Fibroblast of skin of abdomen (primary cell): ENCODE results near the gene CEP250.
"Not testable (repeated sequence)": the region's sequence is repeated elsewhere in the genome, so short reads cannot be mapped to it uniquely, and the experiment has no call there.

Experiments used
- DNase-seq: peaks from one replicate; pipeline ENCODE4 v3.0.0-alpha.2; 2013

Gene CEP250

DNA sequence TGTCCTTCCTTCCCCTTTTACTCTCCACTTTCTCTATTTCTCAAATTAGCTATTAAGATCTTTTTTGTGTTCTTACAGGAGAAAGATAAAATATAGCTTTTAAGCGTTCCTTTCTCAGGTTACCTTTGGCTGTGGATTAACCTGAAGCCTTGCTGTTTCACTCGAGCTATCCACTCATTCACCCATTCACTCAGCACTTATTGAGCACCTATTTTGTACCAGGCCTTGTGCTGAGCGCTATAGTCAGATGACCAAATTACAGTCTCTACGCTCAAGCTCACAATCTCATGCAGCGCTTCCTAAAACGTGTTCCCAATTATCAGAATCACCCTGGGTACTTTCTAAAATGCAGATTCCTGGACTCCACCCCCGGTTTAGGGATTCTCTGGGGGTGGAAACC, 1.8 kb upstream of the CEP250 start:
- no peak for DNase-seq

DNA sequence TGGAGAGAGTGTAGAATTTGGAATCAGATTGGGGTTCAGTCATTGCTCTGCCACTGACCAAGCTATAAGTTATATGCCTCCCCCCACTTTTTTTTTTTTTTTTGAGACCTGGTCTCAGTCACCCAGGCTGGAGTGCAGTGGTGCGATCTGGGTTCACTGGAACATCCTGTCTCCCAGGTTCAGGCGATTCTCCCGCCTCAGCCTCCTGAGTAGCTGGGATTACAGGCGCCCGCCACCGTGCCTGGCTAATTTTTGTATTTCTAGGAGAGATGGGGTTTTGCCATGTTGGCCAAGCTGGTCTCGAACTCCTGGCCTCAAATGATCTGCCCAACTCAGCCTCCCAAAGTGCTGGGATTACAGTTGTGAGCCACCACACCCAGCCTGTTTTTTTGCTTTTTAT, 1.3 kb downstream of the CEP250 start:
- not testable (repeated sequence) for DNase-seq

DNA sequence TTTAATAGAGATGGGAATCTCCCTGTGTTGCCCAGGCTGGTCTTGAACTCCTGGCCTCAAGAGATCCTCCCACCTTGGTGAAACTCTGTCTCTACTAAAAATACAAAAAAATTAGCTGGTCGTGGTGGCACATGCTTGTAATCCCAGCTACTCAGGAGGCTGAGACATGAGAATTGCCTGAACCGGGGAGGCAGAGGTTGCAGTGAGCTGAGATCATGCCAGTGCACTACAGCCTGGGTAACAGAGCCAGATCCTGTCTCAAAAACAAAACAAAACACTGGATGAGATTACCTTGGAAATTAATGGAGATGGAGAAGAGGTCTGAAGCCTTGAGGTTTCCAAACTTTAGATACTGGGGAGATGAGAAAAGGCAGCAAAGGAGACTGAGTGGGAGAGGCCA, 2.1 kb downstream of the CEP250 start:
- not testable (repeated sequence) for DNase-seq

DNA sequence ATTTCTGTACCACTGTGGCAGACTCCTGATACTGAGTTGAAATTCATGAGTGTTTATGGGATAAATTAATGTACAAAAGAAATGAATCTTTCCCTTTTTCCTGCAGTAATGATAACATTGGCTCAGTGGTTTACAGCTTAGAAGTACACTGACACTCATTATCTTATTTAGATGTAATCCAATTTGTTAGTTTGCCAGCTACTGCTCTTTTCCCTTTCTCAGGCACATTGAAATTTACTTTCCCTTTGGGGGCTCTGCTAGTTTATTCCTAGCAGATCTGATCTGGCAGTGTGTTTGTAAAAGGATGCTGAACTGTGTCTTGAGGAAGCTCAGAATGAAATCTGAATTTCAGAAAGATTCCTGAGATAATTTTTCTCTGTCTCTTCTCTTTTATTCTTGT, 3.0 kb downstream of the CEP250 start:
- DNase-seq = no peak

DNA sequence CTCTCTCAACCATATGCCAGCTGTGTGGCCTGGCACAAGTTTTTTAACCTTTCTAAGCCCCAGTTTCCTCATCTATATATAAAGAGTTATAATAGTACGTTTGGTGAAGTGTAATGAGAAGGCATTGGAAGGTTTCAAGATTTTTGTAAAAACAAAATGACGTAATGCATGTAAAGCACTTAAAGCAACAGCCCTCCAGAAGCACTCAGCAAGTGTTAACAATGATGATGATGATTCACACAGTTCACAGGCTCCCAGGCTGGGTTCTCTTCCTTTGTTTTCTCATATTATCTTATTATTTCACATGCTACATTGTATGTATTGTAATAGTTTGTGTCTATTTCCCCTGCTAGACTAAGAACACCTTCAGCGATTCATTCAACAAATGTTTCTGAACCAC, 6.2 kb downstream of the CEP250 start:
- no peak for DNase-seq

DNA sequence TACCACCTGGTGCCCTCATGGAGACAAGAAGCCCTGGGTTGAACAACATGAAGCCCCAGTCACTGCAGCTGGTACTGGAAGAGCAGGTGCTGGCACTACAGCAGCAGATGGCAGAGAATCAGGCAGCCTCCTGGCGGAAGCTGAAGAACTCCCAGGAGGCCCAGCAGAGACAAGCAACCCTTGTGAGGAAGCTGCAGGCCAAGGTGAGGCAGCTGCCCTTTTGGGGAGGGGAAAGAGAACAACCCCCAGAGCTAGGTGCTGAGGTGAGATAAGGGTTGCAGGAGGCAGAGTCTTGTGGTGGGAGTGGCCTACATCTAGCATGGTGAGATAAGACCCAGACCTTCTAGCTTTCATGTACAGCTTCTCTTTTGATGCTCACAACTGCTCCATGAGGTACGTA, 7.0 kb downstream of the CEP250 start:
- DNase-seq = no peak

DNA sequence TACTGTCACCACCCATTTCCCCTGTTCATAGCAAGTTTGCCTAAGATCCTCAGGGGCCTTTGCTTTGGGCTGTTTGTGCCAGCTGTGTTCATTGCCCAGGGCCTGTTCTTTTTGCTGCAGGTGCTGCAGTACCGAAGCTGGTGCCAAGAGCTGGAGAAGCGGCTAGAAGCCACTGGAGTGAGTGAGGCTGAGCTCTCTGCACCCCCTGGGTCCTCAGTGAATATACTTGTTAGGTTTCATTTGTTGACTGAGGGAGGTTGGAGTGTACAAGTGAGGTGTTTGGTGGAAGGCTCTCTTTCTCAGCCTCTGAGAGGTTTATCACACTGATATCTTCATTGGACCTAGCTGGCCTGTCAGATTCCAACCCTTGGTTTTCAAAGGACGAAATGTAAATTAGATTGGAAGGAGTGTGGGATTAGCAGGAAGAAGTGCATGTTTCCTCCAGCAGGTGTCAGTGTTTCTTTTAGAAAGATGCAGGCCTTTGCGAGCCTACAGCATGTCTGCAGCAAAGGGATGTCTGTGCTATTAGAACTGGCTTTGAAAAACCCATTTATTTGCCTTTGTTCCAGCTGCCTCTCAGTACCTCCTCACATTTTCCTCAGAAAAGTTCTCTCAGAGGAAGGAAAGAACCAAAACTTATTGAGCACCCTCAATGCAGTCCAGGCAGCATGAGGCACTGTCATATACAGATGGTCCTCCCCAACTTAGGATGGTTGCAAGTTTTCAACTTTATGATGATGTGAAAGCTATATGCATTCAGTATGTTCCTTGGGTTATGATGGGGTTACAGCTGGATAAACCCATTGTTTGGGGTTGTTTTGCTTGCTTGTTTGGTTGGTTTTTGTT, 8.3 kb downstream of the CEP250 start:
- peak; percentile 62 for DNase-seq

DNA sequence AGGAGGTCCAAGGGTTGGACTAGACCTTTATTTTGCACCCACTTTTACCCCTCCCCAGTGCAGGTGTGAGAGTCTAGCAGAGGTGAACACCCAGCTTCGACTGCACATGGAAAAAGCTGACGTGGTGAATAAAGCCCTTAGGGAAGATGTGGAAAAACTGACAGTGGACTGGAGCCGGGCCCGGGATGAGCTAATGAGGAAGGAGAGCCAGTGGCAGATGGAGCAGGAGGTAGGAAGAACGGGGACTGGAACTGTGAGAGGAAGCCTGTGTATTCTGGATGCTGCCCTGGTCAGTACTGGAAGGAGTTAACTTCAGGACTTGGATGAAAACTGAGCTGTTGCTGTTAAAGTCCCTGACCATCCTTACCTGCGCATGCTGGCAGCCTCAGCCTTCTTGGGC, 10.6 kb downstream of the CEP250 start:
- no peak for DNase-seq

DNA sequence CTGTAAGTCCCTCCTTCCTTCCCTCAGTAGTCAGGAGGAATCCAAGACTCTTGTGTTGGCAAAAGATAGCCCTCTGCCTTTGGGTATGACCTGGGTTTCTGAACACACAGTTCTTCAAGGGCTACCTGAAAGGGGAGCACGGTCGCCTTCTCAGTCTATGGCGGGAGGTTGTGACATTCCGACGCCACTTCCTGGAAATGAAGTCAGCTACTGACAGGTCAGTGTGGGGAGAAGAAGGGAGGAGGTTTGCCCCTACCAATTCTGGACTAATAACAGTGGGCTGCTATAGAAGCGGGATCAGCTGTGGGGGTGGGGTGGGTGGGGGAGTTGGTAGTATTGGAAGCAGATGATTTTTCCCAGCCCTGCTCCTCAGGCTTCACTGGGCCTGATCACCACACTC, 11.5 kb downstream of the CEP250 start:
- DNase-seq = no peak

DNA sequence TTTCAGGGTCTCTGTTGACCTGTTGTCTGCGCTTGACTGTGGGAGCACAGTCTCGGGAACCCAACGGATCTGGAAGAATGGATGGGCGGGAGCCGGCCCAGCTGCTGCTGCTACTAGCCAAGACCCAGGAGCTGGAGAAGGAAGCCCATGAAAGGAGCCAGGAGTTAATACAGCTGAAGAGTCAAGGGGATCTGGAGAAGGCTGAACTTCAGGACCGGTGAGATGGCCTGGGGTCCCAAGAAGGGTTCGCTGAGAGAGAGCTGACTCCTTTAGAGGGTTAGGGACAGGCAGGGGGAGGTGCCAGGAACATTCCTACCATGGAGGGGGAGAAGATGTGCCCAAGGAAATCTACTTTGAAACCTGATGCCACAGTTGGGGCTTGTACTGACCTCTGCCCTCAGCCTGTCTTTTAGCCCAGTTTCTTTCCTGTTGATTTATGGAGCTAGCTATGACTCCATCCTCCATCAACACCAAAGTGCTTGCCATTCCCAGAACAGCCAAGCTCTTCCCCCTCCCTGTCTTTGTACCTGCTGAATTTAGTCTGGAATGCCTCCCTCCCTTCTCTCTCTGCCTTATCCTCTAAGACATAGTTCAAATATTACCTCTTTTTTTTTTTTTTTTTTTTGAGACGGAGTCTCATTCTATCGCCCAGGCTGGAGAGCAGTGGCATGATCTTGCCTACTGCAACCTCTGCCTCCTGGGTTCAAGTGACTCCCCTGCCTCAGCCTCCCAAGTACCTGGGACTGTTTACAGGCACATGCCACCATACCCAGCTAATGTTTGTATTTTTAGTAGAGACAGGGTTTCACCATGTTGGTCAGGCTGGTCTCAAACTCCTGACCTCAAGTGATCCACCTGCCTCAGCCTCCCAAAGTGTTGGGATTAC, 12.2 kb downstream of the CEP250 start:
- DNase-seq = peak; percentile 63

DNA sequence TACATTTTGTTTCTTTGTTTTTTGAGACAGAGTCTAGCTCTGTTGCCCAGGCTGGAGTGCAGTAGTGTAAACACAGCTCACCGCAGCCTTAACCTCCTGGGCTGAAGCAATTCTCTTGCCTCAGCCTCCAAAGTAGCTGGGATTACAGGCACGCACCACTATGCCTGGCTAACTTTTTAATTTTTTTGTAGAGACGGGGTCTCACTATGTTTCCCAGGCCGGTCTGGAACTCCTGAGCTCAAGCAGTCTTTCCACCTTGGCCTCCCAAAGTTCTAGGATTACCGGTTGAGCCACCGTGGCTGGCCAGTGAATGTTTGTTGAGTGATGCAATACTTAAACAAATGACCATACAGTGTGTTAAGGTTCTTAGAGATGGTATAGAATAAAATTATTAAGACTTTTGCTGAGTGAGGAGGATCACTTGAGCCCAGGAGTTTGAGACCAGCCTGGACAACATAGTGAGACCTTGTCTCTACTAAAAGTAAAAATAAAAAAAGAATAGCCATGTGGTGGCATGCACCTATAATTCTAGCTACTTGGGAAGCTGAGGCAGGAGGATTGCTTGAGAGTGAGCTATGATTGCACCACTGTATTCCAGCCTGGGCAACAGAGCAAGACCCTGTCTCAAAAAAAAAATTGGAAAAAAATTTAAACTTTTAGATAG, 13.4 kb downstream of the CEP250 start:
- DNase-seq = no peak

DNA sequence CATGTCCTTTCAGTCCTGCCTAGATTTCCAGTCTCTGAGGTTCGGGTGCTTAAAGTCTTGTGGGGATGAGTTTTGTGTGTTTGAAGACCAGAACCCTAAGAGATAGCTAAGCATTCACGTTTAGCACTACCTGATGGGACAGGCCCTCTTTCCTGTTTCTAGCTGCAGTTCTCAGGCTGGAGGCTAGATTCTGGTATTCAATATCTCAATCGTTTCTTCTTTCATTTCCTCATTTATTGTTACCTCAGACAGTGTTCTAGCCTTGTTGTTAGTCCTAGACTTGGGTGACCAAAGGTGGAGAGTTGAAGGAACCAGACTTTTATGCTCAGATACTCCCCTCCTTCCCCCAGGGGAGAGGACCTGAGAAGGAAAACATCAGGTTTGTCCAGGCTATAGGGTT, 16.8 kb downstream of the CEP250 start:
- DNase-seq = no peak

DNA sequence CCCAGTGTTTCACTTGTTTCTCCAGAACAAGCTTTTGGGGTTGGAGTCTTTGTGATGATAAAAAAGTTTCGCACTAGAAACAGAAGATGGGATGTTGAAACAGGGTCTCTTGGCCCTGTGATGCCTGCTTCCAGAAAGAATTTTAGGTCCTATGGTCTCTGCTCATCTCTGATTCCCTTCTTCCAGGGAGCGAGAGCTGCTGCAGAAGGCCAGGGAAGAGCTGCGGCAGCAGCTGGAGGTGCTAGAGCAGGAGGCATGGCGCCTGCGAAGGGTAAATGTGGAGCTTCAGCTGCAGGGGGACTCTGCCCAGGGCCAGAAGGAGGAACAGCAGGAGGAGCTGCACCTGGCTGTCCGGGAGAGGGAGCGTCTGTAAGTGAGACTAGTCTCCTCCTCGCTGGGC, 18.3 kb downstream of the CEP250 start:
- DNase-seq = no peak

DNA sequence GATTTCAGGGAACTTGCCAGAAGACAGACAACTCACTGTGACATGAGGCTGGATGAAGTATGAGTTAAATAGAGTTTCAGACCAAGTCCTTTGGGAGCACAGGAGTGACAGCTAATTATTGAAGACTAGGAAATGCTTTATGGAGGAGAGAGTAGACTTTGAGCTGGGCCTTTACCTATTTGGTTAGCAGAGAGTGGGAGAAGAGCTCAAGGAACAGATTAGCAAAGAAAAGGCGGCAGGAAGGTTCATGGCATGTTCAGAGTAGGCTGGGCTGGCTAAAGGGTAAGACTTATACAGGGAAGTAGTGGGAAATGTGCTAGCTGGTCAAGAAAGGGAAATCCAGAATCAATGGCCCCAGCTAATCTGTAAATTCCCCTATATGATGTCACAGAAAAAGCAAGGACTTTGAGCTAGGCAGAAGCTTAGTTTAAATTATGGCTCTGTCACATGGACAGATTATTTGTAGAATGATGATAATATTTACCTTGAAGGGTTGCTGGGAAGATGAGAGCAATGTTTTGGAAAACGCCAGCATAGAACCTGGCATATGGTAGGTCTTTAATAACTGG, 19.0 kb downstream of the CEP250 start:
- DNase-seq = no peak

DNA sequence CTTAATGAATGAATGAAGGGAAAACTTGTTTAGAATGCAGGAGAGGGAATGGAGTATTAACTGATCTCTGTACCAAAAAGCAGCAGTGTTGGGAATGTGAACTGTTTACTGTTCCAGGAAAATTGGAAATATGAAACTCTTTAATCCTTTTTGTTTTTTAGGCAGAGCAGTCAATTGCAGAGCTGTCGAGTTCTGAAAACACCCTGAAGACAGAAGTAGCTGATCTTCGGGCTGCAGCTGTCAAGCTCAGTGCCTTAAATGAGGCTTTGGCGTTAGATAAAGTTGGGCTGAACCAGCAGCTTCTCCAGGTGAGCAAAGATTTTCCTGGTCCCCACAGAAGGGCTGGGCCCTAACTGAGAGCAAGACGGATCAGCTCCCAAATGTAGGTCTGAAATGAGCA, 20.9 kb downstream of the CEP250 start:
- no peak for DNase-seq

DNA sequence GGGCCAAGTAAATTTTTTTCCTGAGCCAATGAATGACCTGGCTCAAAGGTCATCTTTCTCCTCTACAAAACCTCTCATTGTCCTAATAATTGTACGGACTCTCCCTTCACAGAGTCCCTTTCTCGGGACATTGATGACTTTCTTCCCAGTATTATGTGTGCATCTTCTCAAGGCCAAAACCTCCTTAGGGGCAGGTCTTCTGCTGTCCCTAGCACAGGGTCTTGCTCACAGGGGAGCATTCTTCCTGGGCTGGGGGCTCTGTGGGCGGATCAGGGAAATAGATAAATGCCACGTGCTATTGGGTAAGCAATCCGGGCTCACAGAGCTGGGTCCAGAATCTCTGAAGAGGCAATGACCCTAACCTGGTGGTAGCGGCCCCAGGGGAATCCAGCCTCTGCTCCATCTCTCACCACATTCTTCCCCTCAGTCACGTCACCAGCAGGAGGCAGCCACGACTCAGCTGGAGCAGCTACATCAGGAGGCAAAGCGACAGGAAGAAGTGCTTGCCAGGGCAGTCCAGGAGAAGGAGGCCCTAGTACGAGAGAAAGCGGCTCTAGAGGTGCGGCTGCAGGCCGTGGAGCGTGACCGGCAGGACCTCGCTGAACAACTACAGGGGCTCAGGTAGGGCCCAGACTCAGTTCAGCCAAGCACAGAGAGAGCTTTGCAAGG, 23.5 kb downstream of the CEP250 start:
- DNase-seq = no peak

DNA sequence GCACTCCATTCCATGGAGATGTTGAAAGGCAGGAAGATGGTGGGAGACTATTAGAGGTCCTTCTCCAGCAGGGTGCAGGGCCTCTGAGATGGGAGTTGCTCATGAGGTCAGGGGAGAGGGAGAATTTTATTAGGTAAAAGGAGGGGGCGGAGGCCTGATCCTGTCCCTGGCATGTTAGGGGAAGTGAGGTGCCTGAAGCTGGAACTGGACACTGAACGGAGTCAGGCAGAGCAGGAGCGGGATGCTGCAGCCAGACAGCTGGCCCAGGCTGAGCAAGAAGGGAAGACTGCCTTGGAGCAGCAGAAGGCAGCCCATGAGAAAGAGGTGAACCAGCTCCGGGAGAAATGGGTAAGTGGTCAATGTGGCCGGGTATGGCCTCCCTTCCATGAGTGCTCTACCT, 24.4 kb downstream of the CEP250 start:
- DNase-seq = no peak

DNA sequence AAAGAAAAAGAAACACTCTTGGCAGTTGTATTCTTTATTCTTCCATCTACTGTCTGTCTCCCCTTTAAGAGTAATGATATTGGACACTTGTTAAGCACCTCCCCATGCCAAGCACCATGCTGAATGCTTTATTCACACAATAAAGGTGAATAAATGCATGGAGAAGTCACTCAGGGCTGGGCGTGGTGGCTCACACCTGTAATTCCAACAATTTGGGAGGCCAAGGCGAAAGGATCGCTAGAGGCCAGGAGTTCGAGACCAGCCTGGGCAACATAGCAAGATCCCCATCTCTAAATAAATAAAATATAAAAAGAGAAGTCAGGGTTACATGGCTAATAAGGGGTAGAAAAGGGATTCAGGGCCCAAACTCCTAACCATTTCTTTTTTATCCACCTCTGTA, 32.1 kb downstream of the CEP250 start:
- no peak for DNase-seq

DNA sequence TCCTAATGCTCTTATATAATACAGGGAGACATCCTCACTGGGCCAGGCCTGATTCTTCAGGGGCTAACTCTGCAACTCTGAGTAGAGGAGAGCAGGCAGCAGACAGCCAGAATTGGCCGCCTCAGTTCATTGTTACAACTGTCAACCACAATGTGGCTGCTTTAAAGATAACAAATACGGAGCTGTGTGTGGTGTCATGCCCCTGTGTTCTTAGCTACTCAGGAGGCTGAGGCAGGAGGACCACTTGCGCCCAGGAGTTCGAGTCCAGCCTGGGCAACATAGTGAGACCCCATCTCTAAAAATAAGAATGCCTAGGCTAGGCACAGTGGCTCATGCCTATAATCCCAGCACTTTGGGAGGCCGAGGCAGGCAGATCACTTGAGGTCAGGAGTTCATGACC, 34.3 kb downstream of the CEP250 start:
- DNase-seq = no peak

DNA sequence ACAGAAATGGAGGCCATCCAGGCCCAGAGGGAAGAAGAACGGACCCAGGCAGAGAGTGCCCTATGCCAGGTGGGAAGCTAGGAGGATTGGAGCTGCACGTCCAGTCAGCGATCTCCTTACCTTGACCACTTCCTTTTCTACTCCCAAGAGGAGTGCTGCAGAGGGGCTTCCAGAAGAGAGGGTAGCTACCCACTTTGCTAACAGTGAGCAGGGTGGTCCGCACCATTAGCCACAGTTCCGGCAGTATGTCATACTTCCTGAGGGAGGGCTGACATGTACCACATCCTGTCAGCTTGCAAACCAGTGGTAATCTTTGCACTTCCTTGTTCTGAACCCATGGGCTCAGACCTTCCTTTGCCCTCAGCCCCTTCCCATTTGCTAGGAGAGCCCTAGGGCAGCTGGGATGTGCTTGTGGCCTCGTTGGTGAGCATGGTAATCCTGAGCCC, 35.4 kb downstream of the CEP250 start:
- DNase-seq = no peak

DNA sequence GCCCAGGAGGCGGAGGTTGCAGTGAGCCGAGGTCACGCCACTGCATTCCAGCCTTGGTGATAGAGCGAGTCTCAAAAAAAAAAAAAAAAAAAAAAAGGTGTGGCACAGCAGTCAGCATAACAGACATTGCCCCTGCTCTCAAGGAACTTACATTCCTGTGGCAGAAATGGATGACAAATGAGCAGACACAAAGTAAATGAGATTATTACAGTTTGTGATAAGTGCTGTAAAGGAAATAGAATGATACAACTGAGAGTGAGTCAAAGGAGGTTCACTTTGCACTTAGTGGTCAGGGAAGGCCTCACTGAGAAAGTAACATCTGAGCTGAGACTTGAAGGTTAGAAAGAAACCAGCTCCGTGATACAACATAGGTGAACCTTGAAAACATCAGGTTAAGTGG, 36.4 kb downstream of the CEP250 start:
- DNase-seq = no peak

DNA sequence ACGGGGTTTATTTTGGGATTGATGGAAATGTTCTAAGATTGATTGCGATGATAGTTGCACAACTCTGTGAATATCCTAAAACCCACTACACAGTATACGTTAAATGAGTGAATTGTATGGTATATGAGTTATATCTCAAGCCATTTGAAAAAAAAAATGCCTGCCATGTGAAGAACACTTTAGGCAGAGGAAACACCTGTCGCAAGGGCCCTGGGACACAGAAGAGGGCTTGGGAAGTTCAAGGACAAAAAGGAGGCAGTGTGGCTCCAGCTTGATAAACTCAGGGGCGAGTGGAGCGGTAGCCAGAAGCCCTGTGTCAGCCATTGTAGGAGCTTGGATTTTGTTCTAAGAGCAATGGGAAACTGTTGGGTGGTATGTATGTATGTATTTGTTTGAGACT, 37.0 kb downstream of the CEP250 start:
- no peak for DNase-seq
